Articular chondrocyte of knee joint (primary cell): ENCODE measurements around the gene CPXM2. TPM values are rescaled to one million over a fixed set of nuclear protein-coding genes. Genes with fewer than 3 reads are reported as not detected.

Source experiments
- total RNA-seq: library from RNA; depleted of rRNA; stranded (reverse); fragments of >200 nt; gene quantifications from 2 replicates; pipeline ENCODE4 v1.2.3, GENCODE V29; 2012

Gene CPXM2
- total RNA-seq, result 52.1 and 71.0 TPM in 2 replicates

GRCh38 chr10:123891144-123892071, at the start of gene CPXM2:
TSS of gene CPXM2 (minus strand) at chr10:123891807. CDS start at chr10:123891659, 148 bp downstream.

Other genes starting within 250 kb of the CPXM2 start
- gene GPR26, start 225.5 kb downstream of the CPXM2 start, total RNA-seq, result not detected in 2 replicates
- 43.9 and 73.6 TPM in 2 replicates for gene CHST15, start 201.8 kb upstream of the CPXM2 start, total RNA-seq